Kidney epithelial cell (primary cell): ENCODE data around the gene KIAA0753. TPM values are rescaled to one million over a fixed set of nuclear protein-coding genes. Genes with fewer than 3 reads are reported as not detected.

Source experiments
- DNase-seq: peaks from one replicate; pipeline ENCODE4 v3.0.0-alpha.2; 2010; ENCODE audit warnings: low read depth
- H3K27me3 ChIP-seq: 2 replicates; pipeline ENCODE4 v1.6.0; 2011; ENCODE audit warnings: low read length; ENCODE audit not compliant: control insufficient read depth, insufficient read depth
- H3K36me3 ChIP-seq: 2 replicates; pipeline ENCODE4 v1.5.1; 2011; ENCODE audit warnings: low read length; ENCODE audit not compliant: control insufficient read depth, insufficient read depth
- H3K4me3 ChIP-seq: 2 replicates; pipeline ENCODE4 v1.5.1; 2011; ENCODE audit warnings: low read depth, mild to moderate bottlenecking, control low read depth, low read length
- total RNA-seq: library from RNA; depleted of rRNA; stranded (reverse); fragments of >200 nt; gene quantifications from 2 replicates; pipeline ENCODE4 v1.2.3, GENCODE V29; 2015
- TF ChIP-seq, protein P1 (sequence below): IDR thresholded peaks from 2 replicates; pipeline ENCODE4 v1.5.1; 2011; ENCODE audit warnings: mild to moderate bottlenecking, moderate library complexity, low read length, control low read depth, inconsistent platforms; ENCODE audit not compliant: insufficient read depth, poor library complexity, severe bottlenecking

The KIAA0753 gene
- total RNA-seq, 1 donor from 2014 or later: 20.2 TPM

DNA sequence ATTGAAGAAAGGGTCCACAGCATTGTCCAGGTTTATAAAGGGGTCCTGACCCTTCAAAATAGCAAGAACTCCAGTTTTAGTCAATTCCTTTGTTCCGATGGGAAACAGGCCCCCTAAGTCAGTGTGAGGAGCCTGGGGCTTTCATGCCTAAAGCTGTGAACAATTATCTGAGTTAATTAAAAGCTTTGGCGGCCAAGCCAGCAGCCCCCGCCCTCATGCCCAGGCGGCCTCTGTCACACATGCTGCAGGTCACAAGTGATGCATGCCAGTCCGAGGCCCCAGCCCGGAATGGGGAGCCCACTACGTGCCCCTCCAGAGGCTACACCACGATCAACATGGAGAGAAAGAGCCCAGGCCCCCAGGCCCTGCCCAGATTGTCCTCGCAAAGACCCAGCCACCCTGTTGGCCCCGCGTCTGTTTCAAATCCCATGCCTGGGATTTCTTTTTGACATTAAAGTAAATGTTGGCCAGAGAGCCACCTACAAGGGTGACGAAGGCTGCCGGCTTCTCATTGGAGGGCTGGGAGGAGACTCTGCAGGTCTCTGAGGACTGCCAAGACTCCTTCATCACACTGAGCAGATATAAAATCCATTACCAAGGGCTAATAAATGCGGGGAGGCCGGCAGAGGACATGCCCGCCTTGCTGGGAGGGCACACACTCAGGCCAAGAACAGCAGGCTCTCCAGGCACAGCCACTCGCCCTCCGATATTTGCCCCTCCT is 69.6 kb downstream of the KIAA0753 start:
- H3K27me3 ChIP-seq: no peaks in the 10 kb centered on the region
- no peak for DNase-seq
- TF ChIP-seq, protein P1, sequence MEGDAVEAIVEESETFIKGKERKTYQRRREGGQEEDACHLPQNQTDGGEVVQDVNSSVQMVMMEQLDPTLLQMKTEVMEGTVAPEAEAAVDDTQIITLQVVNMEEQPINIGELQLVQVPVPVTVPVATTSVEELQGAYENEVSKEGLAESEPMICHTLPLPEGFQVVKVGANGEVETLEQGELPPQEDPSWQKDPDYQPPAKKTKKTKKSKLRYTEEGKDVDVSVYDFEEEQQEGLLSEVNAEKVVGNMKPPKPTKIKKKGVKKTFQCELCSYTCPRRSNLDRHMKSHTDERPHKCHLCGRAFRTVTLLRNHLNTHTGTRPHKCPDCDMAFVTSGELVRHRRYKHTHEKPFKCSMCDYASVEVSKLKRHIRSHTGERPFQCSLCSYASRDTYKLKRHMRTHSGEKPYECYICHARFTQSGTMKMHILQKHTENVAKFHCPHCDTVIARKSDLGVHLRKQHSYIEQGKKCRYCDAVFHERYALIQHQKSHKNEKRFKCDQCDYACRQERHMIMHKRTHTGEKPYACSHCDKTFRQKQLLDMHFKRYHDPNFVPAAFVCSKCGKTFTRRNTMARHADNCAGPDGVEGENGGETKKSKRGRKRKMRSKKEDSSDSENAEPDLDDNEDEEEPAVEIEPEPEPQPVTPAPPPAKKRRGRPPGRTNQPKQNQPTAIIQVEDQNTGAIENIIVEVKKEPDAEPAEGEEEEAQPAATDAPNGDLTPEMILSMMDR: no peak
- no peaks in the 10 kb centered on the region for H3K36me3 ChIP-seq
- no peak overlapping the region for H3K4me3 ChIP-seq

DNA sequence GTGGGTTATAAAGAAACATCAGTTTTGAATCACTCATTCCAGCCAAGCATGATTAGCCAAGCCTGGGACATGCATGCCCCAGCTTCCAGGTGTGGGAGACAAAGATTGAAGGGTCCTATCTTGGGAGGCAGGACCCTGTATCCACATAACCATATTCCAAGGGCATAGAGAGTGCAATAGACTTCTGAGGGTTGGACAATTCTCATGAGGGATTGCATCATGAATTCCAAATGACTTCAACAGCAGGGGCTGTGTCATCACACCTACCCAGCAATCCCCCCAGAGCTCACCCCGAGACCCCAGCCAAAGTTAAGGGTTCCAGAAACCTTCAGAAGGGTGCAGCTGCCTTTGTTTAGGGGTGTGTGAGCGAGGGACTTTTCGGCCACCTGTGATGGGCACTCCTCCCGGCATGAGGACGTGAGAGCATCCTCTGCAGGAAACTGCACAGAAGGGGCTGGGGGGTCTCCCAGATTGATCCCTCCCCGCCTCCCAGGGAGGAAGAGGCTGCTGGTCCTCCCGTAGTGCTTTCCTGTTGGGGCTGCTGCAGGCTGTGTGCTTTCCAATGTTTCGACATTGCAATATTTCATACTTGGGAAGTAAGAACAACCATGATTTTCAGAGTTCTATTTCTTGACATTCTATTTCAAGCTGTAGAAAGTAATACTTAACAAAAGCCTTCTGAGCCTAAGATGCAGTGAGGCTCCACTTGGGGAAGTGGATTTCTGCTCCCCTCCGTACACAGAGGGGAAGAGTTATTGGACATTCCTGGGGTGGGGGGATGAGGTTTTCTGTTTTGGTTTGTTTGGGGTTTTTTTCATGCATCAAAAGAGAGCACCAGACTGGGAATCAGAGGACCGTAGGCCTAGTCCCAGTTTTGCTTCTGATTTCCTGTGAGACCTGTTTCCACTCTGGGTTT is 70.9 kb downstream of the KIAA0753 start:
- no peak for DNase-seq
- H3K27me3 ChIP-seq: no peaks in the 10 kb centered on the region
- TF ChIP-seq, protein P1: no peak
- no peaks in the 10 kb centered on the region for H3K36me3 ChIP-seq
- H3K4me3 ChIP-seq: no peak overlapping the region

DNA sequence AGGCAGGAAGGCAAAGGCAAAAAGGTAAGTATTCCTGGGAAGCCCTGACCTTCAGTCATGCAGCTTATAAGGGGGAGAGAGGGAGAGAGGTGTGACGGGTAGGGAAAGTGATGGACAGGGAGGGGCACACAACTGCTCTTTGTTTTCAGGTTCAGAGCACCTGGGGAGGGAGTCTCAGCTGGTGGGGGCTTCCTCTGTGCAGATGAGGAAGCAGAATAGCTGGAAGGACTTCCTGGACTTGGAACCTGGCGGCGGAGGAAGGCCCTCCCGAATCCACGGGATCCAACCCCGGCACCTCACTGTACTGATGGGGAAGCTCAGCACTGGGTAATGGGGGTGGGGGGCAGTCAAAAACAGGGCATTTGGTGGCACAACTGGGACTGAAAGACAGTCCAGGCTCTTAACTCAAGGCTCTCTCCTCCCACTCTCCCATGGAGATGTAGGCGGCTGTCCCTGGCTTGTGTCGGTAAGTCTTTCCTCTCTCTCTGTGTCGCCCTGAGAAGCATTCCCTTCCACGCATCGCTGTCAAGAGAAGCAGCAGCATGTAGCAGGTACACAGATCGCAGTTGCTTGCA is 72.2 kb downstream of the KIAA0753 start:
- no peaks in the 10 kb centered on the region for H3K36me3 ChIP-seq
- H3K4me3 ChIP-seq: no peak overlapping the region
- no peak for DNase-seq
- TF ChIP-seq, protein P1: no peak
- H3K27me3 ChIP-seq: no peaks in the 10 kb centered on the region

DNA sequence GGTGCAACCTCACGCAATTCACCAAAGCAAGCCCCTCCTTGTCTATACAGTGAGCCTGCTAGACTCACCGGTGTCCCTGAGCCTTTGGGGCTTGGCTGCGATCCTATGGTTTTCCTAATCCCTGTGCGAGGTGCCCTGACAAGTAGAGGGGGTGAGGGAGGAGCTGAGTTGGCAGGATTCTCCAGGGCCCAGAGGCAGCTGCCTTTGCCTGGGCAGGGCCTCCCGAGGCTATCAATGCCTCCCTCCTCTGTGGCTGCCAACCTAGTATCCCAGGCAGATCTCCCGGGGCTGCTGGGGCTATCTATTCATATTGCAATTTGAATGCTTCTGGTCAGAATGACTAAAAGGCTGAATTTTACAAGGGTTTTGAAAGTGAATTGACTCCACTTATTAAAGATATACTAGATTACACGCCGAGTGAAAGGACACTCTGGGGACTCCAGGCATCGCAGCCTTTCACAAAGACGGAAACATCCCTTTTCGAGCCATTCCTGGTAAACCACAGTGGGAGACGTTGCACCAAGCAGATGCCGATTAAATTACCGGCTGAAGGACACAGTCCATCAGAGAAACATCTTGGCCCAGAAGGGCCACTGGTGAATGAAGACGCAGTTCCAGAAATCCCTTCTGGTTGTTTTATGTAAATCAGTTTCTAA is 72.9 kb downstream of the KIAA0753 start:
- no peak overlapping the region for H3K4me3 ChIP-seq

DNA sequence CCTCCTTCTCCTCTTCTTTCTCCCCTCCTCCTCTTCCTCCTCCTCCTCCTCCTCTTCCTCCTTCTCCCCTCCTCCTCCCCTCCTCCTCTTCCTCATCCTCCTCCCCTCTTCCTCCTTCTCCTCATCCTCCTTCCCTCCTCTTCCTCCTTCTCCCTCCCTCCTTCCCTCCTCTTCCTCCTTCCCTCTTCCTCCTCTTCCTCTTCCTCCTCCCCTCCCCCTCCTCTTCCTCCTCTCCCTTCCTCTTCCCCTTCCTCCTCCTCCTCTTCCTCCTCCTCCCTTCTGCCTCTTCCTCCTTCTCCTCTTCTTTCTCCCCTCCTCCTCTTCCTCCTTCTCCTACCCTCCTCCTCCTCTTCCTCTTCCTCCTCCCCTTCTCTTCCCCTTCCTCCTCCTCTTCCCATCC is 79.1 kb downstream of the KIAA0753 start:
- H3K4me3 ChIP-seq: no peak overlapping the region

More for the DNA sequence above, 72.9 kb downstream of the KIAA0753 start:
- DNase-seq: no peak
- TF ChIP-seq, protein P1: no peak
- Histone ChIP-seq H3K27me3 (no peaks in the 10 kb centered on the region), H3K36me3 (no peaks in the 10 kb centered on the region)

More for the DNA sequence above, 79.1 kb downstream of the KIAA0753 start:
- TF ChIP-seq, protein P1: no peak
- Histone ChIP-seq H3K27me3 (no peaks in the 10 kb centered on the region), H3K36me3 (no peaks in the 10 kb centered on the region)
- no peak for DNase-seq
